ENCODE measurements around the gene ABCA2. TPM values are rescaled to one million over a fixed set of nuclear protein-coding genes. Genes with fewer than 3 reads are reported as not detected.
A peak's percentile ranks its signal among the peaks of the same experiment; 100 is the strongest.

Gene ABCA2
- total and polyA plus RNA-seq, 2 donors from 2014 or later: 39.2 to 72.1 TPM

DNA sequence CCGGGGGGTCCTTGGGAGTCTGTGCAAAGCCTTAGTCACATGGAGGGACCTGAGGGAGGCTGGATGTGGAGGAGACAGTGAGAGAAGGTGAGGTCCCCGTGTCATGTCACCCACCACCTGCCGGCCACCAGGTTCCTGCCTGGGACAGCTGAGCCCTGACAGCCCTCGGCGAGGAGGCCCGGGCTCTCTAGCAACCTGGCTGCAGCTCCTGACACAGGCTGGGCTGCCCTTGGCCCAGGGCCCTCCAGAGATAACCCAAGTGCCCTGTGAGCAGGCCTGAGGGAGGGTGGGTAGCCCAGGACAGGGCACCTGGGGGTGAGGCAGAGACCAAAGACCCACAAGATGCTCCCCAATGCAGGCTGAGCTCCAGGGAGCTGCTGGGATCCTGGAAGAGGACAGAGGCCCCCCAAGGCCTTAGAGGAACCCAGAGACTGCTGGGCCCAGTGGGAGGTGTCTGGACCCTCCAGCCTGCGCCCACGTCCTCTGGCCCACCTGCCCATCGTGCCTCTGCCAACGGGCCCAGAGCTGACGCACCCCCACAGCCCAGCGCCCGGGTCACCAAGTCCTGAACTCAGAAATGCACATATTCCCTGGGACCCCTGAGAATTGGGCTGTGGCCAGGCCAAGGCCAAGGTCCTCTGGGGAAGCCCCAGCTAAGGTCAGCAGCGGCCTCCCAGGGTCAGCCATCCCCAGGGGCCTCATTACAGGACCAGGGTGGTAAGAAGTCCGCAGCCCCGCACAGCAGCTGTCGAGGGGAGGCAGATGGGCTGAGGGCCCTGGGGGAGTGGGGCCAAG is 59.5 kb downstream of the ABCA2 start:
- TF ChIP-seq CTCF (IDR thresholded peaks at IDR 0.05; ENCODE audit: borderline replicate concordance, extremely low read depth, insufficient read depth): no peak
- H3K36me3 ChIP-seq (ENCODE audit: control insufficient read depth in 2 of 3, insufficient read depth in 3 of 3, low read length in 3 of 3): no peaks in the 10 kb centered on the region
- no peaks in the 10 kb centered on the region for H3K27me3 ChIP-seq (ENCODE audit: control insufficient read depth, insufficient read depth, low read length)
- intact Hi-C loops (cut with DNase I): no loop called here
- no peak overlapping the region for H3K27ac ChIP-seq (ENCODE audit: low read depth in 2 of 2, low read length in 2 of 2)
- H3K9ac ChIP-seq (ENCODE audit: low read length in 3 of 3): no peak overlapping the region
- peaks cover 0 to 3% (median 0%) of the 10 kb centered on the region in 3 donors for H3K4me1 ChIP-seq (ENCODE audit: control insufficient read depth in 2 of 3, insufficient read depth in 2 of 3, low read depth in 1 of 3, low read length in 3 of 3)
- no peak overlapping the region for H3K4me3 ChIP-seq (ENCODE audit: low read length in 3 of 3)
- DNase-seq (no peak), FAIRE-seq (no peak)
- no peaks in the 10 kb centered on the region for H3K9me3 ChIP-seq (ENCODE audit: control insufficient read depth in 2 of 3, insufficient read depth in 1 of 3, low read length in 3 of 3)

DNA sequence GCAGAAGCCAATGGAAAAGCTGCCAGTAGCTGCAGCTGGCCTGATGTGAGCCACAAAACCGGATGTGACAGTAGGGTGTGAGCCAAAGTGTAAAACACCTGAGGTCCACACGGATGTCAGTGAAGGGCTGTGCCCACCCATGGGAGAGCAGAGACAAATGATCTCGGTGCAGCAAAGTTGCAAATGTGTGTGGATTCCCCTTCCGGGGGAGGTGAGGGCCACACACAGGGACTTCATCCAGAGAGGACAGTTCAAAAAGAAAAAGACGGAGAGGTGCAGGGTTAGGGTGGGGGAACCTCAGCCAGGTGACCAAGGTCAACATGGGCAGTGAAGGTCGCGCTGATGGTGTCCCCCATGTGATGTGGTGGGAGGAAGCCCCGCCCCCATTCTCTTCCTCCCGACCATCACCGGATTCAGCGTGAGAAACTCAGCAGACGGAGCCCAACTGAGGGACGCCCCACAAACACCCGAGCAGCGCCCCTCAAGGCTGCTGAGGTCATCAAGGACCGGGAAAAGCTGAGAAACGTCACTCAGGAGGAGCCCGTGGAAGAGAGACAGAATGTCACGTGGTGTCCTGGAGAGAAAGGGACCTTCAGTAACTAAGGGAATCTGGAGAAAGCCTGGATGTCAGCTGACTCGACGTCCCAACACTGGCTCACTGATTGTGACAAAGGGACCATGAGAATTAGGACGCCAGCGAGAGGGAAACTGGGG is 62.1 kb downstream of the ABCA2 start:
- no peak for TF ChIP-seq CTCF (IDR thresholded peaks at IDR 0.05; ENCODE audit: borderline replicate concordance, extremely low read depth, insufficient read depth)
- FAIRE-seq: no peak
- H3K9ac ChIP-seq (ENCODE audit: low read length in 3 of 3): no peak overlapping the region

DNA sequence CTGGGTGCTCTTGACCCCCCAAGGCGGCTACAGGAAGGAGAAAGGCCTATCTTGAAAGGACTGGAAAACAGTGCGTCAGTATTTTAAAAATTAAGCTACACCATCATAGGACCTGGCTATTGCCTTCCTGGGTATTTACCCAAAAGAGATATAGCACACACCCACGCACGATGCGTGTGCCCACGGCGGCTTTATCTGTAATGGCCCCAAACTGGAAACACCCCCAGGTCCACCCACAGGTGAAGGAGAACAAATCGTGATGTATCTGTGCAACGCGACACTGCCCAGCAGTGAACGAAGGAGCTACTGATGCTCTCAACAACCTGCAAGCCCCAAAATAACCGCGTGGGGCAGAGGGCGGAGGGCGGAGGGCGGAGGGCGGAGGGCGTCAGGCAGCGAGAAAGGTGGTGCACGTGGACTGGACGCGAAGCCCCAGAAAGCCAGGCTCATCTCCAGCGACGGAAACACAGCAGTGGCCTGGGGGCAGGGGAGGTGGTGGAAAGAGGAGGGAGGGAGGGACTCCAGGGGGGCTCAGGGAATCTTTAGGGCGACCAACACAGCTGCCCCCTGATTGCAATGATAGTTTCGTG is 63.1 kb downstream of the ABCA2 start:
- Histone ChIP-seq H3K9ac (ENCODE audit: low read length in 3 of 3) (no peak overlapping the region), H3K36me3 (ENCODE audit: control insufficient read depth in 2 of 3, insufficient read depth in 3 of 3, low read length in 3 of 3) (no peaks in the 10 kb centered on the region), H3K27me3 (ENCODE audit: control insufficient read depth, insufficient read depth, low read length) (no peaks in the 10 kb centered on the region), H3K4me3 (ENCODE audit: low read length in 3 of 3) (no peak overlapping the region), H3K27ac (ENCODE audit: low read depth in 2 of 2, low read length in 2 of 2) (no peak overlapping the region), H3K9me3 (ENCODE audit: control insufficient read depth in 2 of 3, insufficient read depth in 1 of 3, low read length in 3 of 3) (no peaks in the 10 kb centered on the region), H3K4me1 (ENCODE audit: control insufficient read depth in 2 of 3, insufficient read depth in 2 of 3, low read depth in 1 of 3, low read length in 3 of 3) (peaks cover 0 to 3% (median 0%) of the 10 kb centered on the region in 3 donors)
- TF ChIP-seq CTCF (IDR thresholded peaks at IDR 0.05; ENCODE audit: borderline replicate concordance, extremely low read depth, insufficient read depth): no peak
- DNase-seq (no peak), FAIRE-seq (no peak)
- intact Hi-C loops (cut with DNase I): no loop called here

More for the DNA sequence above, 62.1 kb downstream of the ABCA2 start:
- H3K36me3 ChIP-seq (ENCODE audit: control insufficient read depth in 2 of 3, insufficient read depth in 3 of 3, low read length in 3 of 3): no peaks in the 10 kb centered on the region
- intact Hi-C loops (cut with DNase I): no loop called here
- no peaks in the 10 kb centered on the region for H3K9me3 ChIP-seq (ENCODE audit: control insufficient read depth in 2 of 3, insufficient read depth in 1 of 3, low read length in 3 of 3)
- DNase-seq: peak in 1 of 5 donors; percentile 43
- peaks cover 0 to 3% (median 0%) of the 10 kb centered on the region in 3 donors for H3K4me1 ChIP-seq (ENCODE audit: control insufficient read depth in 2 of 3, insufficient read depth in 2 of 3, low read depth in 1 of 3, low read length in 3 of 3)
- H3K4me3 ChIP-seq (ENCODE audit: low read length in 3 of 3): no peak overlapping the region
- no peak overlapping the region for H3K27ac ChIP-seq (ENCODE audit: low read depth in 2 of 2, low read length in 2 of 2)
- no peaks in the 10 kb centered on the region for H3K27me3 ChIP-seq (ENCODE audit: control insufficient read depth, insufficient read depth, low read length)

Measured in kidney (tissue), 14 donors.